NCI-H460 (cell line): ENCODE results near the gene SOWAHB. TPM values are rescaled to one million over a fixed set of nuclear protein-coding genes. Genes with fewer than 3 reads are reported as not detected.

Experiments
- DNase-seq: peaks from one replicate; pipeline ENCODE4 v3.0.0-alpha.2; 2016; ENCODE audit warnings: low read depth; ENCODE audit errors: extremely low read depth
- polyA plus RNA-seq: library from polyadenylated mRNA; depleted of rRNA; stranded (reverse); fragments of >200 nt; gene quantifications from 2 replicates; pipeline ENCODE4 v1.2.3, GENCODE V29; 2014; cell fraction: nucleus; rRNA removed
- total RNA-seq: library from RNA; depleted of rRNA; stranded (reverse); fragments of >200 nt; shearing (Covaris generic); gene quantifications from 2 replicates; pipeline ENCODE4 v1.2.3, GENCODE V29; 2014; rRNA removed

SOWAHB gene, protein sequence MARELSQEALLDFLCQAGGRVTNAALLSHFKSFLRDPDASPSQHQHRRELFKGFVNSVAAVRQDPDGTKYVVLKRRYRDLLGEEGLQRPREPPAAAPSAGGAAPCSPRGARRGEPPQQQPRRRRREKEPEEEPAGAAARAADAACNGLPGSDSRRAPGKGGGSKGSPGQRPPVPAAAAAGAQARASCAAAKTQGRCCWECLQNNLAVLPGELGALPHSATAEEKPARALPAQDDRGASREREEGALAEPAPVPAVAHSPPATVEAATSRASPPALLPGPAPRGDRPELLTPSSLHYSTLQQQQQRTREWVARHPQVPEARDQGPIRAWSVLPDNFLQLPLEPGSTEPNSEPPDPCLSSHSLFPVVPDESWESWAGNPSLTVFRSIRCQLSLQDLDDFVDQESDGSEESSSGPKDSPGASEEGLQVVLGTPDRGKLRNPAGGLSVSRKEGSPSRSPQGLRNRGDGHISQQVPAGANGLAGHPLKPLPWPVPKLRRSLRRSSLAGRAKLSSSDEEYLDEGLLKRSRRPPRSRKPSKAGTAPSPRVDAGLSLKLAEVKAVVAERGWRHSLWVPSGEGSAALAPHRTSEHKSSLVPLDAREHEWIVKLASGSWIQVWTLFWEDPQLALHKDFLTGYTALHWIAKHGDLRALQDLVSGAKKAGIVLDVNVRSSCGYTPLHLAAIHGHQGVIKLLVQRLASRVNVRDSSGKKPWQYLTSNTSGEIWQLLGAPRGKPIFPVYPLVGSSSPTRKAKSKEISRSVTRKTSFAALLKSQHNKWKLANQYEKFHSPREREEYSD
- not detected in 2 replicates for total RNA-seq
- polyA plus RNA-seq = not detected in 2 replicates

GRCh38 chr4:76897536-76898384 lies at the start of gene SOWAHB:
SOWAHB (minus strand) TSS chr4:76898144; CDS start chr4:76897849, 295 bp downstream.
- no peak for DNase-seq

DNA sequence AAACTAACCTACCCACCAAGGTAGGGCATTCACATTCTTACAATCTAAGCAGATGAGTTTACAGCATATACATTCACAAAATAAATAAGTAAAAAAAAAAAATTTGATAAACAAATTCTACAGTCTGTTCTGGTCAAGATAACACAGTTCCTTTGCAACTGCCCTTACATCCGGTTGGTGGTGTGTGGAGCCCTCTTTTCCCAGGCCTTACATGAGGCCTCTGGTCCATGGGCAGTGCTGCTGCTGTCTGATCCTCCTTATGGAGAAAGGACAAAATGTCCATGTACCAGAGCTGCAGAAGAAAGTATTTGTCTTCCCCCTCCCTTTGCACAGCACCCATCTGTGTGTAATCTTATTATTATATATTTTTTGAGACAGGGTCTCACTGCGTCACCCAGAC lies 49.4 kb upstream of the SOWAHB start:
- no peak for DNase-seq

DNA sequence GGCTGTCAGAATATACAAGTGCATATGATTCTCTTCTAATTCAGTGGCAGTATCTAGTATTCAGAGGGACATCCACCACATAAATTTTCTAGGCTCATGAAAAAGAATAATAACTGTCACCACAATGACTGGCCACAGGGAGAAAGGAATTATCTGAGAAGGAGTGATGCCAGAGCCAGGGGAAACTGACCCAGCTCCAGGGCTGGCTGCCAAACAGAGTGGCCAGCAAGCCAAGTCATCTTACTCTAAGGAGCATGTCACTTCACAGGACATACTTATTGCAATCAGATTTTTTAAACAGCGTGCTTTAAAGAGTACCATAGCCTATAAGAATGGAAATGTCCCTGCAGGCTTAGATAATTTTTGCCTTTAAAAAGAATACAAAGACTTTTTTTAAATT lies 45.8 kb upstream of the SOWAHB start:
- DNase-seq = no peak

DNA sequence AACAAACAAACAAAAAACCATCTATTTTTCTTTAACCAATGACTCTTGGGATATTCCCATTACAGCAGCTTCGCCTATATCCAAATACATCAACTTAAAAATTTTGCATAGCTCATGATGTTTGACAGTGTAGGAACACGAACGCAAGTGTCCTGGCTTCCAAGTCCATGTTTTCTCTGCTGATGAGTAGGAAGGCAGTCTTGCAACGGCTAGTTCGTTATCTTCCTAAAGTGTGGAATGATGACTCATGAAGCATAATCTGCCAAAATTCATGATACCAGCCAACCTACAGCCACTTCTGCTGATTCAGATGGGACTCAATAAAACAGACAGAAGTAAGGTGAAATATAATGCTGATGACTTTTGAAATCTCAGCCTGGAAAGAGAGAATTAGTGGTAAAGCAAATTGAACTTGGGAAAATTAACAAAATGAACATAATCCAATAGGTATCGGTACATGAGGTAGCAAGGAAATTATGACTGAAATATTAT lies 45.2 kb upstream of the SOWAHB start:
- DNase-seq = no peak

DNA sequence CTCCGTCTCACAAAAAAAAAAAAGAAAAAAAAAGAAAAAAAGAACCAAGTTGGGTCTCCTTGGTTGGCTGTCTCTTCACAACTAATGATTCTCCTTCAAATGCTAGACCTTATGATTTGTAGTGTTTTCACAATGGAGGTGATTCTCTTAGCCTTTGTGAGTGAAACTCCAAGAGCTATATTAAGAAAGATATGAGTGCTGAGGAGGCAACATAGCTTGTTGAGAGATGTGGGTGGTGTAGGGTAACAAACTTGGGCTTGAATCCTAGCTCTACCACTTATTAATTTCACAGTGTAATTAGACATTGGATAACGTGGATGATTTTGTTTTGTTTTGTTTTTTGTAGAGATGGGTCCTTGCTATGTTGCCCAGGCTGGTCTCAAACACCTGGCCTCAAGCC lies 41.2 kb upstream of the SOWAHB start:
- no peak for DNase-seq

GRCh38 chr4:76931576-76932276 lies 33.8 kb upstream of the SOWAHB start:
- DNase-seq = no peak

GRCh38 chr4:76931087-76931486 lies 33.1 kb upstream of the SOWAHB start:
- DNase-seq = no peak

- DNase-seq = no peak
Measured at GRCh38 chr4:76930685-76931084, 32.7 kb upstream of the SOWAHB start.

DNA sequence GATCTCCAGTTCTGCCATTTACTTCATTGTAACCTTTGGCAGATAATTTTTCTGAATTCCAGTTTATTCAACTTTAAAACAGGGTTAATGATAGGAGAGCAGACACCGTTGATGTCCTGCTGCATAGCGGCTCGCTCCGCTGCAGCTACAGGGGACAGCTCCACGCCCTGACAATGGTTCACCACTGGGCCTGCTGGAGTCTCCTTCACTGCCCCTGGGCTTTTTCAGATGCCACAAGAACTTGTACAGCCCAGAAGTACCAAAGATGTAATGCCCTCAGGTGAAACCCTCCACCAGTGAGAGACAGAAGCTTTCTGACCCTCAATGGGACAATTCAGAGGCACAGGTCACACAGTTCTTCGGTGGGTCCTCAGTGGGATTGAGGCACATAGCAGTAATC lies 28.9 kb upstream of the SOWAHB start:
- DNase-seq = no peak

GRCh38 chr4:76923619-76924357 lies 25.8 kb upstream of the SOWAHB start:
- no peak for DNase-seq

DNA sequence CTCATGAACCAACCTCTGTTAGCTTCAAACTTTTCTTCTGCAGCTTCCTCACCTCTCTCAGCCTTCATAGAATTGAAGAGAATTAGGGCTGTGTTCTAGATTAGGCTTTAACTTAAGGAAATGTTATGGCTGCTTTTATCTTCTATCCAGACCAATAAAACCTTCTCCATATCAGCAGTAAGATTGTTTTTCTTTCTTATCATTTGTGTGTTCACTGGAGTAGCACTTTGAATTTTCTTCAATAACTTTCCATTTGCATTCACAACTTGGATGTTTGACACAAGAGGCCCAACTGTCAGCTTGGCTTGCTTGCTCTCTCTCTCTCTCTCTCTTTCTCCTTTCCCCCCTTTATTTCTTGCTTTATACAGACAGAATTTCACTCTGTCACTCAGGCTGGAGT lies 22.8 kb upstream of the SOWAHB start:
- DNase-seq = no peak

DNA sequence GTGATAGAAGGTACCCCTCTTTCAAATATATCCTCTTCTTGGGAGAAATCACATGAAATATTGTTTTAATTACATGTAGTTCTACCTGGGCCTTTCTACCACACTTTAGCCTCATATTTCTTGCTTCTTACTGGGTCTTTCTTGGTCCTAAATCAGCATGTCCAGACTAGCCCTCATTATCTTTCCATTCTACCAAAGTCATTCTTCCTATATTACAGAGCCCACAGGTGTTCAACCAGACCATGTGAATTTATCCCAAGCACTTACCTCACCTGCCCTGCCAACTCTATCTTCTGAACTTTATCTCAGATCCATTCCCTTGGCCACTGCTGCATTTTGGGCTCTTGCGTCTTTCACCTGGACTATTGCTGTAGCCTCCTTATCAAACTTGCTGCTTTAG lies 11.8 kb upstream of the SOWAHB start:
- no peak for DNase-seq

GRCh38 chr4:76905521-76905920 lies 7.6 kb upstream of the SOWAHB start:
- no peak for DNase-seq

DNA sequence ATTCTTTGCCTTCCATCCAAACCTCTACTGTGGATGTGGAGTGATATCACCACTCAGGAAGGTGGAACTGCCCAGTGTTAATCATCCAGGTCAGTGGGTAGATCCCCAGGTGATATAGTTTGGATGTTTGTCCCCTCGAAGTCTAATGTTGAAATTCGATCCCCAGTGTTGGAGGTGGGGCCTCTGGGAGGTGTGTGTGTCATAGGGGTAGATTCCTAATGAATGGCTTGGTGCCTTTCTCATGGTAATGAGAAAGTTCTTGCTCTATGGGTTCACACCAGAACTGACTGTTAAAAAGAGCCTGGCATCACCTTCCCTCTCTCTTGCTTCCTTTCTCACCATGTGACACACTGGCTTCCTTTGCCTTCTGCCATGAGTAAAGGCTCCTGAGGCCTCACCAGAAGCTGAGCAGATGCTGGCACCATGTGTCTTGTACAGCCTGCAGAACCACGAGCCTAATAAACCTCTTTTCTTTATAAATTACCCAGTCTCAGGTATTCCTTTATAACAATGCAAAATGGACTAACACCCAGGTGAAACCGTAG lies 6.8 kb upstream of the SOWAHB start:
- no peak for DNase-seq

DNA sequence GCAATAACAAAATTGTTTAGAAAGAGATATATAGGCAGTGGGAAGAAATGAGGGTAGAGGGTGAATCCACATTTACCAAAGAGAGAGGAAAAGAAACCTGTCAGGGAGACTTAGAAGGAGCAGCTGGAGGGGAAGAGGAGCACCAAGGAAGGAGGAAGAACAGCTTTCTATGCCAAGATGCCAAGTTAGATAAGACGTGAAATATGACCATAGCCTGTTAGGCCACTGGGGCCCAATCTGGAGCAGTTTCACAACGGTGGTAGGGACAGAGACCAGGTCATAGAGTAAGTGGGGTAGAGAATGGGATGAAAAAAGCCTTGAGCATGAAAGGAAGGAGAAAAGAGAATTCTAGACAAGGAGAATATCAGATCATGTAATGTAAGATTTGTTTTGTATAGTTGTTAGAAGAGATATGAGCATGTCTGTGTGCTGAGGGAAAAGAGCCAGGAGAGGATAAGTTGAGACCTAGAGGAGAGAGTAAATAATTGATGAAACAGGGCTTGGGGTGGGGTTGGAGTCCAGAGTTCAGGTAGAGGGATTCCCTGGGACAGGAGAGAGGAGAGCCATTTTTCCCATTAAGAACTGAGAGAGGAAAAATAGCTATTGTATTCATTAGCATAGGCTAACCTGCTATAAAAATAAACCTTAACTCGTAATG lies 4.4 kb upstream of the SOWAHB start:
- no peak for DNase-seq

- DNase-seq = no peak
Measured at GRCh38 chr4:76898949-76899645, 1.2 kb upstream of the SOWAHB start.

GRCh38 chr4:76898385-76898692 lies 395 bp upstream of the SOWAHB start:
- no peak for DNase-seq
